Endothelial cell of umbilical vein (primary cell): ENCODE results near the gene EMX1.

Source experiments
- CTCF ChIP-seq, 2 donors: IDR thresholded peaks; 1 replicate in 1 of 2; 2 replicates in 1 of 2; pipeline ENCODE4 v1.5.1; 2011; ENCODE audit warnings: low read length in 2 of 2, mild to moderate bottlenecking in 2 of 2, moderate library complexity in 2 of 2, control low read depth in 1 of 2, inconsistent platforms in 1 of 2, low read depth in 1 of 2; ENCODE audit not compliant: insufficient read depth in 1 of 2; ENCODE audit errors: extremely low read depth in 1 of 2
- EZH2 ChIP-seq: IDR thresholded peaks from 2 replicates; pipeline ENCODE4 v1.6.1; 2012; ENCODE audit warnings: borderline replicate concordance, low read depth, mild to moderate bottlenecking, moderate library complexity, low read length, inconsistent platforms; ENCODE audit not compliant: severe bottlenecking
- MAX ChIP-seq: IDR thresholded peaks from 2 replicates; pipeline ENCODE4 v1.6.1; 2011; ENCODE audit not compliant: insufficient read depth, insufficient read length
- MYC ChIP-seq: IDR thresholded peaks from one replicate; pipeline ENCODE4 v1.6.1; 2011; ENCODE audit warnings: mild to moderate bottlenecking, low read depth, low read length
- POLR2A ChIP-seq: IDR thresholded peaks from 2 replicates; pipeline ENCODE4 v1.6.1; 2012; ENCODE audit warnings: low read depth, mild to moderate bottlenecking, control low read depth, low read length
- POLR2AphosphoS5 ChIP-seq: IDR thresholded peaks from 2 replicates; pipeline ENCODE4 v1.6.1; 2012; ENCODE audit warnings: low read depth, mild to moderate bottlenecking, control low read depth, low read length, moderate library complexity; ENCODE audit not compliant: insufficient read depth

GRCh38 chr2:72961853-72962468 is 44.6 kb downstream of the EMX1 start:
- TF ChIP-seq POLR2AphosphoS5 (no peak), CTCF (IDR thresholded peaks at IDR 0.05; ENCODE audit: extremely low read depth in 1 of 2, insufficient read depth in 1 of 2, low read depth in 1 of 2, low read length in 2 of 2) (no peak), POLR2A (no peak), MAX (no peak), MYC (no peak), EZH2 (no peak)
